Astrocyte (in vitro differentiated cells and primary cell): ENCODE measurements around the gene SMARCA4.

Experiments
- EZH2 ChIP-seq: IDR thresholded peaks from 2 replicates; pipeline ENCODE4 v1.6.1; 2012; ENCODE audit warnings: mild to moderate bottlenecking, low read length, inconsistent platforms; ENCODE audit not compliant: insufficient read depth
- TF ChIP-seq, protein P1 (sequence below): IDR thresholded peaks from 2 replicates; pipeline ENCODE4 v1.5.1; 2011; ENCODE audit warnings: low read depth, mild to moderate bottlenecking, inconsistent platforms, low read length, moderate library complexity; ENCODE audit not compliant: insufficient read depth

DNA sequence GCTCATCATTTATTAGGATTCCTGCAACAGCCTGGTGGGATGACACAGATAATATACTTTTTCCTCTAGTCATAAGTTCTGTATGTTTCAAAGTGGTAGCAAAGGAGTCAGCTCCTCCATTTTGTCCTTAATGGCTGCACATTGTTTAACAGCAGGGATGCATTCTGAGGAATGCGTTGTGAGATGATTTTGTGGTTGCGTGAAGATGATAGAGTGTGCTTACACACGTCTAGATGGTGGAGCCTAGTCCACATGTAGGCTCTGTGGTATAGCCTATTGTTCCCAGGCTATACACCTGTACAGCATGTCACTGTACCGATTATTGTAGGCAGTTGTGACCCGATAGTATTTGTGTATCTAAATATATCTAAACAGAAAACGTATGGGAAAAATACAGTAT, 4.6 kb downstream of the SMARCA4 start:
- TF ChIP-seq, protein P1, sequence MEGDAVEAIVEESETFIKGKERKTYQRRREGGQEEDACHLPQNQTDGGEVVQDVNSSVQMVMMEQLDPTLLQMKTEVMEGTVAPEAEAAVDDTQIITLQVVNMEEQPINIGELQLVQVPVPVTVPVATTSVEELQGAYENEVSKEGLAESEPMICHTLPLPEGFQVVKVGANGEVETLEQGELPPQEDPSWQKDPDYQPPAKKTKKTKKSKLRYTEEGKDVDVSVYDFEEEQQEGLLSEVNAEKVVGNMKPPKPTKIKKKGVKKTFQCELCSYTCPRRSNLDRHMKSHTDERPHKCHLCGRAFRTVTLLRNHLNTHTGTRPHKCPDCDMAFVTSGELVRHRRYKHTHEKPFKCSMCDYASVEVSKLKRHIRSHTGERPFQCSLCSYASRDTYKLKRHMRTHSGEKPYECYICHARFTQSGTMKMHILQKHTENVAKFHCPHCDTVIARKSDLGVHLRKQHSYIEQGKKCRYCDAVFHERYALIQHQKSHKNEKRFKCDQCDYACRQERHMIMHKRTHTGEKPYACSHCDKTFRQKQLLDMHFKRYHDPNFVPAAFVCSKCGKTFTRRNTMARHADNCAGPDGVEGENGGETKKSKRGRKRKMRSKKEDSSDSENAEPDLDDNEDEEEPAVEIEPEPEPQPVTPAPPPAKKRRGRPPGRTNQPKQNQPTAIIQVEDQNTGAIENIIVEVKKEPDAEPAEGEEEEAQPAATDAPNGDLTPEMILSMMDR: no peak
- no peak for TF ChIP-seq EZH2
